MG63 (cell line): ENCODE data around the gene GRM8. TPM values are rescaled to one million over a fixed set of nuclear protein-coding genes. Genes with fewer than 3 reads are reported as not detected.

Experiments
- DNase-seq: peaks from one replicate; pipeline ENCODE4 v3.0.0-alpha.2; 2020
- H3K27me3 ChIP-seq: fragments of 250-450 bp; sonication (Bioruptor Pico); 2 replicates; pipeline ENCODE4 v1.5.1; 2020; ENCODE audit warnings: mild to moderate bottlenecking, moderate library complexity
- H3K36me3 ChIP-seq: fragments of 250-450 bp; sonication (Bioruptor Pico); 2 replicates; pipeline ENCODE4 v1.5.1; 2020; ENCODE audit warnings: mild to moderate bottlenecking, moderate library complexity
- H3K4me3 ChIP-seq: fragments of 250-450 bp; sonication (Bioruptor Pico); 2 replicates; pipeline ENCODE4 v1.5.1; 2020; ENCODE audit warnings: mild to moderate bottlenecking, moderate library complexity
- H3K9me3 ChIP-seq: fragments of 250-450 bp; sonication (Bioruptor Pico); 2 replicates; pipeline ENCODE4 v1.5.1; 2020; ENCODE audit warnings: mild to moderate bottlenecking, moderate library complexity
- total RNA-seq: library from RNA; depleted of rRNA; stranded (reverse); fragments of >200 nt; shearing (Covaris generic); gene quantifications from 2 replicates; pipeline ENCODE4 v1.2.3, GENCODE V29; 2014; ENCODE audit warnings: low replicate concordance; rRNA removed

The GRM8 gene
- not detected in 2 replicates for total RNA-seq

DNA sequence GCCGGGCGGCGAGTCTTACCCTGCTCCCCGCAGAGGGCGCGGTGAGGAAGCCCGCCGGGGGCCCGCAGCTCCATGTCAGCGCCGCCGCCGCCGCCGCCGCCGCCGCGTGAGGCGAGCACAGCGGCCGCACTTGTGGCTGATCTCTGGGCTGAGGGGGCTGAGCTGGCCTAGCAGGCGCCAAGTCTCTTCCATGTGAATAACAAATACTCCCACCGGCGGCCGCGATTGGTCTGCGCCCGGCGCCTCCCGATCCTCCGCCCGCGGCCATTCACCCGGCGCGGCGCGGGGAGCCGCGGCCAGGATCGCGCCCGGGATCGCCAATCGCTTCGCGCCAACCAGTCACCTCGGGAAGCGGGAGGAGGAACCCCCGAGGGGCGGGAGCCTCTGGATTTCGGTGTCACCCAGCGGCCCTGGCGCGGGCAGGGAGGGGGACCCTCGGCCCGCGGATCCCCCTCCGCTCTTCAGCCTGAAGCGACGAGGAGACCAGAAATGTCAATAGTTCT is at the start of gene GRM8:
Gene GRM8 (minus strand): TSS at position 164 of the 503 bp plus-strand sequence.
- peak; percentile 46 for DNase-seq
- no peaks in the 10 kb centered on the region for H3K9me3 ChIP-seq
- peak within 1 kb of the TSS; percentile 51 for H3K4me3 ChIP-seq
- H3K27me3 ChIP-seq: peaks cover 47% of the 10 kb centered on the region
- H3K36me3 ChIP-seq: no peaks in the 10 kb centered on the region

DNA sequence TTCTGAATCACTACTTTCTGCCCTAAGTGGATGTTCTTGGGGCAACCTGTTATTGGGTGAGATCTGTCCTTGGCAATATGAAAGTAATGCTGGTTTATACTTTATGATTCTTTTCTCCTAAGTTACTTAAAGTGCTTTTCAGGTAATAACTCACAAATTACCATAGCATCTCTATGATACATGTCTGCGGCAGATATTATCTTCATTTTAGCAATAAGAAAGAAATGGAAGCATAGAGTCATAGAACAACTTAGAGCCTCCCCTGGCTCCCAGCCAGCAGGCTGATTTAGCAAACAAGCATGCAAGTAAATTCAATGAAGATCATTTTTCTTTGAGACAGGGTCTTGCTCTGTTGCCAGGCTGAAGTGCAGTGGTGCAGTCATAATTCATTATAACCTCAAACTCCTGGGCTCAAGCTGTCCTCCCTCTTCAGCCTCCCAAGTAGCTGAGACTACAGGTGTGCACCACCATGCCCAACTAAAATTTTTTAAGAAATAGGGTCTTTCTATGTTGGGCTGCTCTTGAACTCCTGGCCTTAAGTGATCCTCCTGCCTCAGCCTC is 38.1 kb upstream of the GRM8 start:
- no peak for DNase-seq

DNA sequence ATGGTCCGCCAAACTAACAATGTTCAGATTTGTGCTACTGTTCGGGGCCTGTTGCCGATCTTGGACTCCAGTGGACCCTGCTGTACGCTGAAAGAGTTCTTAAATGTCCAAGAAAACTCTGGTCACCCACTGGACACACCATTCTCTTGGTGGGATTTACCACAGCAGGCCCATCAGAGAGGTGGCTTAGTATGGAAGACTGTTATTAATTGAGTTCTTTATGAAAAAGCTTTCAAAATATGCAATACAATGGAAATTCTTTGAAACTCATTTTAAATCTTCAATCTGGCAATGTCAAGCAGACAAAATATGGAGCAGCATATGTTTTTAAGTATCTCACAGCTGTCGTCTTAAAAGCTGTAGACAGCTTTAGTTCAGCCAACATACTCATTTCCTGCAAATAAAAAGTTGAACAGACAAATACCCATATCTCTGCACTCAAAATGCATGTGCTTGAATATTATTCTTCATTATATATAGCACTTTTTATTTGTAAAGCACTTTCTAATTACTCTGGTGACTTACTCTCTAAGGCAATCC is 37.4 kb upstream of the GRM8 start:
- no peak for DNase-seq
- Histone ChIP-seq H3K9me3 (no peaks in the 10 kb centered on the region), H3K36me3 (no peaks in the 10 kb centered on the region)

More for the DNA sequence above, 38.1 kb upstream of the GRM8 start:
- Histone ChIP-seq H3K36me3 (no peaks in the 10 kb centered on the region), H3K4me3 (no peak overlapping the region), H3K9me3 (no peaks in the 10 kb centered on the region), H3K27me3 (no peaks in the 10 kb centered on the region)

DNA sequence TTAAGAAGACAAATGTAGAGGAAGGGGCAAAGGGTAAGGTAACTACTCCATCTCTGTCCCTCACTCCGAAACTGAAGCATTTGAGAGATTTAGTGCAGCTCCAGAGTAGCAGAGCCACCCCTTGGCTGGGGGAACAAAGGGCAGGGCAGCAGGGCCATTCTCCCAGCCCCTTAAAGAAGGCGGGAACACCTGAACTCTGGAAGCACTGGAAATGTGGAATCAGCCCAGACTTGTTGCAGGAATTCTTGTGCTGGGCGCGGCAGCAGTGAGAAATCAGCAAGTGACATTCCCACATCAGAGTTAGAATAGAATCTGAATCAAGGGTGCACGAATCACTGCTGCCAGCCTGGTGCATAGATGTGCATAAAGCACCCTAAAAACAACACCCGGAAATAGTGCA is 34.4 kb upstream of the GRM8 start:
- Histone ChIP-seq H3K36me3 (no peaks in the 10 kb centered on the region), H3K9me3 (no peaks in the 10 kb centered on the region), H3K4me3 (no peak overlapping the region), H3K27me3 (no peaks in the 10 kb centered on the region)
- no peak for DNase-seq

More for the DNA sequence above, 37.4 kb upstream of the GRM8 start:
- Histone ChIP-seq H3K27me3 (no peaks in the 10 kb centered on the region), H3K4me3 (no peak overlapping the region)

DNA sequence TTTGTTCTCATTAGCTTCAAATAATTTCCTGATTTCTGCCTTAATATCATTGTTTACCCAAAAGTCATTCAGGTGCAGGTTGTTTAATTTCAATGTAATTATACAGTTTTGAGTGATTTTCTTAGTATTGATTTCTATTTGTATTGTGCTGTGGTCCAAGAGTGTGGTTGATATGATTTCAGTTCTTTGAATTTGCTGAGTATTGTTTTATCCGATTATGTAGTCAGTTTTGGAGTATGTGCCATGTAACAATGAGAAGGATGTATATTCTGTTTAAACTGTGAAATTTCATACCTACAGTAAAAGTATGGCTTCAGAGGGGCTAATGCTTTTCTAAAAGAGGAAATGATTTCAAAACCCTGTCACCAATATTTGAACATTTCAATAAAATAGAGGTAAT is 17.4 kb upstream of the GRM8 start:
- Histone ChIP-seq H3K27me3 (peaks cover 2% of the 10 kb centered on the region; the same call in 1 of the 2 replicates), H3K9me3 (no peaks in the 10 kb centered on the region), H3K4me3 (no peak overlapping the region), H3K36me3 (no peaks in the 10 kb centered on the region)
- DNase-seq: no peak

DNA sequence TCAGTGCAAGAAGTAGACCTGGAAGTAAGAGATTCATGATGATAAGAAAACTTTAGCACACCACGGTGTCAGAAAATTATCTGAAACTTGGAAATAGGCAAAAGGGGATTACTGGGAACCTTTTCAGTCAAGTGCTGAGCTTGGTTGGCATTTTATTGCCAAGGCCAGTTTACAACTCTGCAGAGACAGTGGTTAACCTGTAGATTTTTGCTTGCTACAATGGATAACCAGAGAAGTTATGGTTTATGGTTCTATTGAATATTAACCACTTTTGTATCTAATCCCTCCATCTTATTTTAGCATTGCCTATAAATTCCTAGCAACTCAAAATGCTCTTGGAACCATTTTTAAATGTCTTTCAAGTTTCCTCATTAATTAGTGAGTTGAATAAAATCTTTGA is 13.3 kb upstream of the GRM8 start:
- no peaks in the 10 kb centered on the region for H3K36me3 ChIP-seq
- H3K9me3 ChIP-seq: no peaks in the 10 kb centered on the region
- H3K4me3 ChIP-seq: no peak overlapping the region
- H3K27me3 ChIP-seq: peaks cover 2% of the 10 kb centered on the region; the same call in 1 of the 2 replicates
- DNase-seq: no peak

DNA sequence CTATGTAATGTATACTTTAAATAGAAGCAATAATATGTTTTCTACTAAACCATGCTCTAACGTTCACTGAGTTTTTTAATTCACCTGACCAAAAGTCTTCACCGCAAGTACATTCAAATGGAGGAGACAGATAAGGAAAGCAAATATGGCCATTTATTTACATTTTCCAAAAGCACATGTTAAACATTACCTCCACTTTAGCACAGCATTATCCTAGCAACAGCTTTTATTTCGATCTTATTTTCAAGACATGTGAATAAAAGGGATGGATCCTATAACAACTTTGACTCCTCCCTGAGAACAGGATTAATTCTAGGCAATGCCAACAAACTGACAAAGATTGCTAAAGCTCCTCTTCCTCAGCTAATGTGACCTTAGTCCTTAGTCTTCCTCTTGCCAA is 11.5 kb upstream of the GRM8 start:
- Histone ChIP-seq H3K4me3 (no peak overlapping the region), H3K36me3 (no peaks in the 10 kb centered on the region), H3K9me3 (no peaks in the 10 kb centered on the region), H3K27me3 (peaks cover under 1% of the 10 kb centered on the region; the same call in 1 of the 2 replicates)
- DNase-seq: no peak

DNA sequence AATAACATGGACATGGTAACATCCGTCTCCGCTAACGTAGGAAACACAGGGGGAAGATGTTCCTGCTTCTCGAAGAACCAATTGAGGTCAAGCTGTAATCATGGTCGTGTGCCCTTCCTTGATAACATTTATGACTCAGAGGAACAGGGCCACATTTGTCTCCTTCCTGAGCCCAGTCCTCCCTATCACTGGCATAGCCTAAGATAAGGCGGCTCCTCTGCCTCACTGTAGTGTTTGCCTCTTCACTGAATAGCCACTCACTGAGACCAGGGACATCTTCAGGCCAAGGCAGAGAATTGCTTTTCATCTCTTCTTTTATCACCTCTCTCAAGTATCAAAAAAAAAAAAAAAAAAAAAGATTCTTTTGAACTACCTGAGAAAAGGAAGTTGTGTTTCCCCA is 5.4 kb upstream of the GRM8 start:
- no peak for DNase-seq
- no peaks in the 10 kb centered on the region; the same call in 1 of the 2 replicates for H3K27me3 ChIP-seq
- no peak overlapping the region for H3K4me3 ChIP-seq
- H3K36me3 ChIP-seq: no peaks in the 10 kb centered on the region
- no peaks in the 10 kb centered on the region for H3K9me3 ChIP-seq

DNA sequence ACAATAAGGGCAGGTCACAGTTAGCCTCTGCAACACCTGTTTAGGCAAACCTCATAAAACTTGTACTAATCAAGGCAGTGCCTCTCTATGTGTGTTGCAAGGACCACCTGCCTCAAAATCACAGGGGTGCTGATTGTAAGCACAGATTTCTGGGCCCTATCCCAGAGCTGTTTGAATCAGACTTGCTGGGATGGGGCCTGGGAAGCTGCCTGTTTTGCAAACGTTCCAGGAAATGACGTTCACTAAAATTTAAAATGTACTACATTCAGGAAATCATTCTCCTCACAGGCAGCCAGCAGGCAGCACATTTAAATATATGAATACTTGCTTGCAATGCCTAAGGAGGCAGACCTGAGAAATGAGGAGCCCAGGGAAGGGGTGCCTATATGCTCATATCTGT is 4.3 kb upstream of the GRM8 start:
- Histone ChIP-seq H3K9me3 (no peaks in the 10 kb centered on the region), H3K36me3 (no peaks in the 10 kb centered on the region), H3K4me3 (no peak overlapping the region), H3K27me3 (peaks cover 10% of the 10 kb centered on the region)
- no peak for DNase-seq

DNA sequence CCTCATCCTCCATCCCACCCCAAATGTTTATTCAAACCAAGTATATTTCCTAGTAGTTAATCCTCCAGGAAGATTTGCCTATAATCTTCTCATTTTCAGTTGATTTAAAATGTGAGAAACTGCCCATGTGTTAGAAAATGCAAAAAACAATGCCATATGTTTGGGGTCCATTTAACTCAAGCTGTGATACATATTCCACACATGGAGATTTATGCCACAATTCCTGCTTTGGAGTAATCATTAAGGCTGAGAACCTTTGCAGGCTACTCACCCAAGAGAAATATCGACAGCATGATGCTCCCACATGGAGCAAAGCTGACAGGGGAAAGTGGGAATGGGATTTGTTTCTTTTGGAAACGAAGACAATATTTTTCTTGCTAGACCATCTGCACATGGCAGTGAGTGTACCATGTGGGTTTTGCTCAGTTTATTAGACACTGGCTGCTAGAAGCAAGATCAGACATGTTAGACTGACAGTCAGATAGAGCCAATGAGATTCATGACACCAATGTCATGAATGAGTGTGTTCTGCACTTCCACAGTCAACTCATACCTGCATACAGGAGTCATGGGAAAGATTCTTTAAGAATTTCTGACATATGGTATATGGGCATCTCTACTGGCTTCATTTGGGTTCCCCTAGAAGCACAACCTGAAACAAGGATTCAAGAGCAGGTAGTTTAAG is 3.4 kb upstream of the GRM8 start:
- Histone ChIP-seq H3K36me3 (no peaks in the 10 kb centered on the region), H3K4me3 (no peak overlapping the region), H3K9me3 (no peaks in the 10 kb centered on the region), H3K27me3 (peaks cover 17% of the 10 kb centered on the region)
- DNase-seq: no peak

DNA sequence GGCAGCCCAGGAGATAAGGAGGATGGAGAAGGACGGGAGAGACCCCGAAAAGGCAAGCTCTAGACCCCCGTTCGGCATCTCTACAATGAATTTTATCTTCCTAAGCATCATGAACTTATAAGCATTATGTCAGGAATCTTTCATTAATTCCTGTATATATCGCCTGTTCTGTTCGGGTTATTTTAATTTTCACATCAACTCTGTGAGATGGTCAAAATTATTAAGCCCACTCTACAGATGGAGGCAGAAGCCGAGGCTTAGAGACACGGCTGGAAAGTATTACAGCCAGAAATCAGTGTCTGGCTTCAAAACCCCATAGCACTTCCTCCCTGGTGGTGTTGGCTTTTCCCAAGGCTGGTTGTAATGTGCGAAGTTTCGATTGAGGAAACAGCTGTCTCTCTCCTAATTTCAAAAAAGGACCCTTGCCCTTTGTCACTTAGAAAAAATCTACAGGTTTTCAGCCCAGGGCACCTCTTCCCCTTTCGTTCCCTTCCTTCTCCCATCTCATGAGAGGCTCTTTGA is 1.5 kb upstream of the GRM8 start:
- Histone ChIP-seq H3K9me3 (no peaks in the 10 kb centered on the region), H3K36me3 (no peaks in the 10 kb centered on the region), H3K27me3 (peaks cover 37% of the 10 kb centered on the region), H3K4me3 (no peak overlapping the region)
- no peak for DNase-seq

DNA sequence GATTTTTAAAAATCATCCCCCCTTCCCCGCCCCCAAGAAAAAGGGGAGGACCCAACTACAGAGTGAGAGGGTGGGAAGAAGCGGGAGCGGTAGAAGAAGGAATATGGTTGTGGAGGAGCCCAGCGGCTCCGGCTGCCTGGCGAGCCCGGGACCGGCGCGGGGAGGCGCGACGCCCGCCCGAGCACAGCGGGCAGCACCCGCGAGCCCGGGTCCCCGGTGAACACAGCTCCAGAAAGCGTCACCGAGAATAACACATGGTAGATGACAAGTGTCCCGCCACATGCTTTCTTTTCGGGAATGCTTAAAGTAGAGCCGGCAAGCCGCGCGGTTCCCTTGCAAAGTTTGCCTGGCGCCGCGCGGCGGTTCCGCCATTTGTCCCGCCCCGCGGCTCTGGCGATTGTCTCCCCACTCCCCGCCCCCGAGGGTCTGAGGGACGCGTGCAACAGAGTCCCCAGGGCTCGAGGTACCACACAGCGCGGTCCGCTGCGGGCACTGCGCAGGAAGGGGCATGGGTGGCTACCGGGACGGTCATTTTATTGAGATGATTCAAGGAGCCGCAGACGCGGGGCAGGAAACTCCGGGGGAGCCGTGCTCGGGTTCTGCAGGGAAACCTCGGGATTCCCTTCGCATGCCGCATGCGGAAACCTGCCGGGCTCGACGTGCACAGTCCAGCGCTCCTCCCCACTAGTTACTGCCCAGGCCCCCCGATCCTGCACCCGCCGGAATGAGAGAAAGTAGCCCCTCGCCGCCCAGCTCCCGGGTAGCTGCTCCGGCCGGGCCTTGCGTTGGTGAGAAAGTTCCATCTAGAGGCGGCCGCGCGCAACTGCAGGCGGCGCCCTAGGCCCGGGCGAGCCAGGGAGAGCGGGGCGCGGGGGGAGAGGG is 781 bp upstream of the GRM8 start:
- Histone ChIP-seq H3K27me3 (peaks cover 44% of the 10 kb centered on the region), H3K9me3 (no peaks in the 10 kb centered on the region), H3K4me3 (peak overlapping the region; percentile 51), H3K36me3 (no peaks in the 10 kb centered on the region)
- DNase-seq: peak; percentile 47

DNA sequence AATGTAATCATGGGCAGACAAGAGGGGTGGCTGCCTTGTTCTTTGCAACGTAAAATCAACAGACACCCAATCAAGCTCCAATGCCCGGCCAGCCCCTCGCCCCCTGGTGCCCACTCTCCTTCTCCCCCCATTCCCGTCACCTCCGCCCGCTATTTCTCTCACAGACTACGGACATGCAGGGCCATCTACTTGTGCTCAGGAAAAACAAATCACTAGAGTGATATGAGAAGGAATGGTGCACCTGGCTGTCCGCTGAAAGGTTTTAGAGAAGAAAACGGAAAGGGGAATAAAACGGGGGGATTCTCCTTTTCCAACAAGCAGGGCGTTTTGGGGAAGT is 396 bp downstream of the GRM8 start:
- no peaks in the 10 kb centered on the region for H3K36me3 ChIP-seq
- H3K27me3 ChIP-seq: peaks cover 47% of the 10 kb centered on the region
- H3K4me3 ChIP-seq: peak overlapping the region; percentile 51; the same call in 1 of the 2 replicates
- DNase-seq: no peak
- H3K9me3 ChIP-seq: no peaks in the 10 kb centered on the region

DNA sequence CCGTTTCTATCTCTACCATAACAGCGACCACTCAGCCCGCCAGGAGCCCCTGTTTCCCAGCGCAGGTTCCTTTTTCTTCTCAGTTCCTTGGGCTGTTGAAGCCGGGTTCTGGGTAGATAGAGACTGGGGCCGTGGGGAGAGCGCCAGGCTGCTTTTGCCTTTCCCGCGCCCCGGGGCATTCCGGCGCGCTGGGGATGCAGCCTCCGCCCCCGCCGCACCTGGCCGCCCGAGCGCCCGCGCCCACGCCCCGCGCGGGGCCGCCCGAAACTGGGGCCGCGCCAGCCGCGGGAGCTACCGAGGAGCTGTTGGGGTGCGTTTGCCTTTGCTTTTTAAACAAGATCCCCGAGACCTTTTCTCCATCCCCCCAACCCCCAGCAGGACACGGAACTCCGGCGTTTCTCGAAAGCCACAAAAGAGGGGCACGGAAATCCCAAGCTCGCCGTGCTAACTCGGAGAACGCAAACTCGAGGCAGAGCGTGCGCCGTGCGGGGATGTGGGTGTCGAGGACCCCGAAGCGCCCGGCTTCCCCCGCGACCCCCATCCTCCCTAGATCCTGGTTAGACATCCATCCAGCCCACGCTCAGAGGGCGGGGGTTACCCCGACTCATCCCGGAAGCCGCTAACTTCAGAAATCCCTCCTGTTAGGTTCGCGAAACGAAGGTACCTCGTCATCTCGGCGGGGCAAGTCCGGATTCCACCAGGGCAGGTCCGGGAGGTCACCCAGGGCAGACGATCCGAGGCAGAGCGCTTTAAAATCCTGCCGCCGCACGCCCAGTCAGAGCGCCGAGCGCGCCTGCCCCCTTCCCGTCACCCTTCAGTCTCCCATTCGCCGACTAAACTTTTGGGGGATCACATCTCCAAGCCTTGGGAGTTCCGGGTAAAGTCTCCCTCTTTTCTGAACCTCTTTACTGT is 1.0 kb downstream of the GRM8 start:
- no peaks in the 10 kb centered on the region for H3K36me3 ChIP-seq
- no peak for DNase-seq
- H3K4me3 ChIP-seq: peak overlapping the region; percentile 51; the same call in 1 of the 2 replicates
- H3K27me3 ChIP-seq: peaks cover 47% of the 10 kb centered on the region
- H3K9me3 ChIP-seq: no peaks in the 10 kb centered on the region

DNA sequence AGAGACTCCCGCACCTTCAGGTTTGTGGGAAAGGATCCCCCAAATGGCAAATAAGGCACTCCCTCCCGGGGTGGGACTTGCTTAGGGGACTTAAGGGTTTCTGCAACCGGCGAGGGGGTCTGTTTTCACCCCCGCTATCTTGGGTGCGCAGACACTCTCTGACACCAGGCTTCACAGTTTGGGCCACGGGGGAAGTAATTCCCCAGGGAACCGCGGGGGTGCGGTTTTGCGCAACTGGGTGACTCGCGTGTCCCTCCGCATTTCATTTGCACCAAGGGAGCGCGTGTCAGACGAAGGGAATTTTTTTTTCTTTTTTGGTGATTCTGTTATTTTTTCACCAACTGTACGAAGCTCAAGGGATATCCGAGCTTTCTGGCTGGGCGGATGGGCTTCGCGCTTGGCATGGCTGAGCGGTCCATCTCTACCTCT is 1.7 kb downstream of the GRM8 start:
- no peak for DNase-seq
- peaks cover 47% of the 10 kb centered on the region for H3K27me3 ChIP-seq
- H3K9me3 ChIP-seq: no peaks in the 10 kb centered on the region
- no peak overlapping the region for H3K4me3 ChIP-seq
- no peaks in the 10 kb centered on the region for H3K36me3 ChIP-seq
